GM19468 (cell line): ENCODE measurements around the gene PIGP.
"Not testable (repeated sequence)": the region's sequence is repeated elsewhere in the genome, so short reads cannot be mapped to it uniquely, and the experiment has no call there.

Experiments used
- ATAC-seq: cut with Tn5 transposase; IDR thresholded peaks from one replicate; pipeline ENCODE4 v1.9.1; 2021; ENCODE audit warnings: mild to moderate bottlenecking, moderate library complexity, moderate number of reproducible peaks; ENCODE audit not compliant: unreplicated experiment; ENCODE audit errors: extremely low read depth

PIGP gene

DNA sequence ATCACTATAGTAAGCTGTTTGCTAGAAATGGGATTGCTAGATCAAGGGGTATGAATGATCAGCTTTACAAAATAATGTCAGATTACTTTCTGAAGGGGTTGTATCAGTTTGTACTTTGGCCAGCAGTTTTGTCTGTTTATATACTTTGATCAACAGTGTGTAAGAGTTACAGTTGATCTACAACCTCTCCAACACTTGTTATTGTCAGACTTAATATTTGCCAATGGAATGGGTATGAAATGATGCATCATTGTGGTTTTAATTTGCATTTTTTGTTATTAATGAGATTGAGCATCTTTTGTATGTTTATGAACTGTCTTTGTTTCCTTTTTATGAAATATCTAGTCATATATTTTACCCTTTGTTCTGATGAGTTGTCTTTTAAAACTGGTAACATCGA, 4.5 kb upstream of the PIGP start:
- no peak for ATAC-seq

DNA sequence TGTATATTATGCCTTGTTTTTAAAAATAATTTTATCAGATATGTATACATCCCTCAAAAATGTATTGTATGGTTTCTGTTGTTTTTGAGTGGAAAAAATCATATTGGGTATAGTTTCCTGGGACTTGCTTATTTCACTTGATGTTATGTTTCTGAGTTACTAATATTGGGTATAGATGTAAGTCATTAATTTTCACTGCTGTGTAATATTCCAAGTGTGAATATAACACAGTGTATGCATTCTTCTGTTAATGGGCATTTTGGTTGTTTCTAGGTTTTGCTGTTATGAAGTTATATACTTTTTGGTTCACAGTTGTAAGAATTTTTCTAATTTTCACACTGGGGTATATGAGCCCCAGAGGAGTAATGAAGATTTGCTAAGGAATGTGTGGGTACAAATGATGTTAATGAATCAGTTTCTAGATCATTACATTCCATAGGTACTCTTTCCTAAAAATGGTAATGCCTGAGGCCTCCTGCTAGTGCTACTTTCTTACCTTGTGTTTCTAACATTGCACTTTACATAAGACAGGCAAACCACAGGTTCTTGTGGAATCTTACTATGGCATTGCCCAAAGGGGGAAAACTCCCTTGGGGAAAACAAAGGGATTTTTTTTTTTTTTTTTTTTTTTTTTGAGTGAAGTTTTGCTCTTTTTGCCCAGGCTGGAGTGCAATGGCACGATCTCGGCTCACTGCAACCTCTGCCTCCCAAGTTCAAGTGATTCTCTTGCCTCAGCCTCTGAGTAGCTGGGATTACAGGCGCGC, 3.4 kb upstream of the PIGP start:
- ATAC-seq: no peak

DNA sequence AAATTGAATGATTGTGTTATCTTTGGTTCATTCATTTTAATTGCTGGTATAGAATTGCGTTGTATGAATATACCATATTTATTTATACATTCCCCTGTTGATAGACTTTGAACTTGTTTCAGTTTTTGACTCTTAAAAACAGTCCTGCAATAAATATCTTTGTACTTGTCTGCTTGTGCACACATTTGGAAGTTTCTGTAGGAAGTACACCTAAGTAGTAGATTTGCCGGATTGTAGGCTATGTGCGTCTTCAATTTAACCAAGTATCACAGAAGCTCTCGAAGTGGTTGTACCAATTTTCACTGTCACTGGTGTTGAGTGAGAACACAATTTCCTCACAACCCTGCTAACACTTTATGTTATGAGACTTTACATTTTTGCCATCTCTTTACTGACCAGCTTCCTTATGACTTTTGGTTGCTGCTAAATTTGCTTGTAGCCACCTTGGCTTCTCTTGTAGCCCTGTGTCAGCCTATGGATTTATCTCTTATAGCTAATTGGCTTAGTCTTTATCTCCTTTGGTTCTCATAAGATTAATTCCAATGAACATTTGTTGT, 2.4 kb upstream of the PIGP start:
- ATAC-seq: no peak

DNA sequence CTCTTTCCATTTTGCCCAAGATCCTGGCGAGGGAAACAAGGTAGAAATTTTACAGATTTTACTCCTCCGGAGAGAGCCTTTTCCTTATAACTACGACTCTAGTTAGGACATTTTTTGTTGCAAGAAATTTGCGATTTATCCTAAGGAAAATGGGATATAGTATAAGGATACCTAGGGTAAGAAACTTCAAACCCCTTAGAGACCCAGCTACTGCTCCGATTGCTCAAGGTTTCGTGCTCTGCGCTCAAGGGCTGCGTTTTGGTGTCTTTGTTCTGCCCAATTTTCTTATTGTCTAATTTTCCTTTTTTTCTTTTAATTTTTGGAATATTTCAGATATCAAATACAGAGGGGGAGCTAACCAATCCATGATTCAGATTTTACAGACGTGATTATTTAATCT, 1.7 kb upstream of the PIGP start:
- no peak for ATAC-seq

DNA sequence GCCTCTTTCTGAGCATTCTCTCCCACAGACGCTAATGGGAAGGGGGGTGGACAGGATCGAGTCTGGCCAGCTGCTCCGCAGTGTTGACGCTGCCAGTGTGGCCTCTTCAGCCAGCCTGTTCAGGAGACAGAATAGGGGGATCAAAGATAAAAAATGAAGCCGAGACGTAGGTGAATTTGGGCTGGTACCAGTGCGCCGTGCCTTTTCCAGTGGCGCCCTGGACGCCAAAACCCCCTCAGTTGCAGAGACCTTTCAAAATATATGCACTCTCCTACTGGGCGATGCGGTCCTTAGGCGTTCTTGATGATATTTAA, 1.3 kb upstream of the PIGP start:
- ATAC-seq: no peak

DNA sequence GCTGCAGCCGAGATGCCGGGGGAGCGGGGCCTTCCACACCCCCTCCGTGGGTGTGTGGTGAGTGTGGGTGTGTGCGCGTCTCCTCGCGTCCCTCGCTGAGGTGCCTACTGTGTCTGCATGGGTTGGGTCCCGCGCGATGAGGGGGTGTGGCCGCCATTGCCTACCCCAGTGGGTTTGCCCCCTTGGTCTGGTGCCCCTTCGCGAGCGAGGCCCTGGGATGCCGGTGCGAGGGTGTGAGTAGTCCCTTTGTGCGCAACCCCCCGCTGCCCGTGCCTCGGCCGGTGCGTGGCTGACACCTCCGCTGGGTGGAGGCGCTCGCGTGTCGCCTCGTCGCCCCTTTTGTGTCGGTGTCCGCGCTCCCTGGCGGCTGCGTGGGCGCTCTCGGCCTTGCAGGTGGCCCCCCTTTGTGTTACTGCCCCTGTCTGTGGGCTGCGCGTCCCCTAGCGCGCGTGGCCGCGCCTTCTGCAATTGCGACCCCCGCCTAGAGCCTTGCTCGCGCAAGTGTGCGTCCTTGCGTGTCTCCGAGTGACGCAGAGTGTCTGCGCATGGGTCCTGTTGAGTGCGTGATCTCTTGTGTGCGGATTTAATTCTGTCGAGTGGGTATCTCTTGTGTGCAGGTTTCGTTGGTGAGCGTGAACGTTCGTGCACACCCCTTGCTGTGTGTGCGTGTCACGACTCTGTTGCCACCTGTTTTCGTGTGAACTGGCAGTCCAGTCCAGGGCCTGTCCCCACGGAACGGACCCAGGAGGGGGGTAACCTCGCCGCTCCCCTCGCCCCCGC, 736 bp upstream of the PIGP start:
- no peak for ATAC-seq

DNA sequence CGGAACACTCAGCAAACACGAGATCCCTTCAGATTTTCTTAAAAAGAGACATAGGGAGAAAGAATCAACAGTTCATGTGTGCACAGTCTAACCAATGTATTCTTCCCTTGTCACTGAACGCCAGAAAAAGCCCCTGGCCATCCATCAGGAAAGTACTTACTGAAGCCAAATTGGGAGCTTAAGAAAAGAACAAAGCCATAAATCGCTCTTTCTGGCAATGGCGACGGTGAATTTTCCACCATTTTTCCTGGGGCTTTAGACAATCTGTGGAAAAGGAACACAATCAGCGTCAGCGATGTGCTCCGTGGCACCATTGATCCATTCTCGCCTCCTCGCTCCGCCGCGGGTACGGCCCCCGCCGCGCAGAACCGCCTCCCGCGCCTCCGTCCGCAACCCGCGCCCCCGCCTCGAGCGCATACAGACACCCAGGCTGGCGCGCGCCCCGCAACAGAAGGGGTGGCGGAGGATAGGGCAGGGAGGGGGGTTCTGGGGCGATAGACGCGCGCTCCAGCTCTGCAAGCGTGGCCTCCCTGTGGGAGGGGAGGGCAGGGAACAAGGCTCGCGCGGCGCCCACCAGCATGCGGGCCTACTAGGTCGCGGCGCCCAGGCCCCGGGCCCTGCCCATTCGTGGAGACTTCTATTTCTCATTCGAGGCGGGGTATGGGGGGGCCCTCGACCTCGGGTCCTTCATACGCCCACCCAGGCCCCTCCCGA, 440 bp downstream of the PIGP start:
- ATAC-seq: no peak

DNA sequence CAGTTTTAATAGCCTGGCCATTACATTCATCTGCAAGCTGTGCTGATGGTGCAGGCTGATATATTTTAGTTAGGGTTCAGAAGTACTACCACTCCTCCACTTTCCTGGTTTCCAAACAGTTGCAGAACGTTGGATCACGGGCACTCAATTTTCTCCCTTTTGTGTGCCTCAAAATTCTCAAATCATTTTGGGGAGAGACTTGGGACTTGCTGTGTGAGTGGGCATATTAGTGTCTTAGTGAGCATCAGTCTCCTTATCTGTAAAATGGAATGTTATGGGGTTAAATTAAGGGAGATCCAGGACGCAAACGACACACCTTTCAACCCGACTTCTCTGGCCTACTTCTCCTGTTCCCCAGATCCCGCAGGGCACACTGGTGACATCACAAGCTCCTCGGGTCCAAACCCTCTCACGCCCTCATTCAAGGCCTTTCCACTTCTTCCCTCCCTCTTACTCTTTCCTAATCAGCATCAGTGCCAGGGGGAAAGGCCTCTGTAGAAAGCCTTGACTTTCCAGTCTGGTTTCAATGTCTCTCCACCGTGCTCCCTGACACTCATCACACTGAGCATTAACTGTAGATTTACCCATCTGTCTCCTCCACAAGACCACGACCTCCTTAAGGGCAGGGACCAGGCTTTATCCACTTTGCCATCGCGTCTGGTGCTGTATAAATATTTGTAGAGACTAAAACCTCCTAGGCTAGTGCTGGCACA, 1.2 kb downstream of the PIGP start:
- ATAC-seq: no peak

DNA sequence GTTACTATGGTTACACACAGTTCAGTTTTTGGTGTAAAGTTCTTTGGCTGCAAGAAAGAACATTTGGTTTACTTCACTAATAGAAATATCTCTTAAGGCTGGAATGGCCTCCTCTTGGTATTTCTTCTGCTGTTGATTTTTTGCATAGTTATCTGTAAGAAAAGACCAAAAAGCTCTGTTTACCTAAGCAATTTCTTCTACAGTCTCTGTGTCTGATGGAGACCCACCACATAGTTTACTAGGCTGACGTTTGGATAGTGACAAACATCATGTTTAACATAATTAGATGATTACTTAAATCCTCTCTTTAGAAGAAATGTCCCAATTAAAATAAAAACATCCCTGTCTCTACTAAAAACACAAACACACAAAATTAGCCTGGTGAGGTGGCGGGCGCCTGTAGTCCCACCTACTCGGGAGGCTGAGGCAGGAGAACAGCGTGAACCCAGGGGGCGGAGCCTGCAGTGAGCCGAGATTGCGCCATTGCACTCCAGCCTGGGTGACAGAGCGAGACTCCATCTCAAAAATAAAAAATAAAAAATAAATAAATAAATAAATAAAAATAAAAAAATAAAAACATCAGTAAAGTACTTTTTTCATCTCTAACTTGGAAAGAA, 7.2 kb downstream of the PIGP start:
- ATAC-seq: no peak

DNA sequence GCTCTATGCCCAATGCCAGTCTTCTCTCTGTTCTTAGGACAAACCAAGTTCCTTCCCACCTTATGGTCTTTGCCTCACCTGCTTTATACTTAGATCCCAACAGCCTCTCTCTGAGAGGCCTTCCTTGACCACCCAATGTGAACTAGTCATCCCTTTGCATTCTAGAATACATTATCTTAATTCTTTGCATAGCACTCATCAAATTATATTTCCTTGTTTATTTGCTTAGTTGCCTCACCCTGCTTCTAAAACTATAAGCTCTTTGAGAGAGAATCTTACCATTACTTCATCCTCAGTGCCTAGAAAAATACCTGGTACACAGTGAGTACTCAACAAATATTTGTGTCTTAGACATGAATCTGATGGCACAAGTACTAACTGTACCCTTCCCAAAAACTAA, 8.0 kb downstream of the PIGP start:
- ATAC-seq: no peak

DNA sequence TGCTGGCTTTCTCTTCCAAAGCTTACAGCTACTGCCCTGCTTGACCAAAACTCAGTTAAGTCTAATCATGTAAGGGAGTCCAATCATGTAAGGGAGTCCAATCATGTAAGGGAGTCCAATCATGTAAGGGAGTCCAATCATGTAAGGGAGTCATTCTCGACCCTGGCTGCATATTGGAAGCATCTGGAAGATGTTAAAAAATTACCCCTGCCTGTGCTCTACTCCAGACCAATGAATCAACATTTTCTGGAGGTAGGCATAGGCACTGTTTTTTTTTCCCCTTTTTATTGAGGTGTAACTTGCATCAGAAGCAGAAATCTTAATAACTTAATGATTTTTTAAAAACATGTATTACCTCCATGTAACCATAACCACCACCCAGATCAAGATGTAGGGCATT, 9.4 kb downstream of the PIGP start:
- ATAC-seq: no peak

DNA sequence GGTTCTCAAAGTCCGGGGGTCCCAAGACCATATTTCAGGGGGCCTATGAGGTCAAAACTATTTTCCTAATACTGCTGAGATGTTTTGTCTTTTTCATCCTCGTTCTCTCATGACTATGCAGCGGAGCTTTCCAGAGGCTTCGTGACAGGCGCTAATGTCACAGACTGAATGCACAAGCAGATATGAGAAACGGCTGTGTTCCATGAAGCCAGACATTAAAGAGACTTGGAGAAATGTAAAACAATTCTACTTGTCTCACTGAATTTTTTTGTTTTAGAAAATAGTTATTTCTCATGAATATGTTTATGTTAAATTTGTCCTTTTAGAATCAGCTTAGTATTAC, 10.3 kb downstream of the PIGP start:
- no peak for ATAC-seq

DNA sequence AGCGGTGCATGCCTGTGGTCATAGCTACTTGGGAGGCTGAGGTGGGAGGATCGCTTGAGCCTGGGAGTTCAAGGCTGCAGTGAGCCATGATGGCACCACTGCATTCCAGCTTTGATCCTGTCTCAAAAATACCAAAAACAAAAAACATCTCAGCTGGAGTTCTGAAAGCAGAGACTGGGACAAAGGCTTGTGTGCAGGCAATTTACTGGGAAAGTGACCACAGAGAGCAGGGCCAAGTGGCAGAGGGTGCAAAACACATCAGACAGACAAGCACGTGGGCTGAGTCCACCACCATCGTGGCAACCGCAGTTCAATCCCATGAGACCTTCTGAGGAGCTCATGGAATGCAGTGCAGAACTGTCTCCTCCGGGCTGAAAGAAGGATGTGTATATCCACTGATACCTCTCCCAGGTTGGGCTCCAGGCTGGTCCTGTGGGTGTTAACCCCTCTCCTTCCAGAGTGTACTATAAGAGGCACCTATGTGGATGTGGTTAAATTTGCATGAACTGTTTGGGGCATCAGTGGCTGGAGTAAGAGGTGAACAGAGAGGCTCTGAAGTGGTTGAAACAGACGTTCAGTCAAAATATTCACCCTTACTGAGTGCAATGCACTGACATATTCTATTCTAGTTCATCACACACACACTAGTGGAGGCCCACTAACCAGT, 10.8 kb downstream of the PIGP start:
- ATAC-seq: no peak

DNA sequence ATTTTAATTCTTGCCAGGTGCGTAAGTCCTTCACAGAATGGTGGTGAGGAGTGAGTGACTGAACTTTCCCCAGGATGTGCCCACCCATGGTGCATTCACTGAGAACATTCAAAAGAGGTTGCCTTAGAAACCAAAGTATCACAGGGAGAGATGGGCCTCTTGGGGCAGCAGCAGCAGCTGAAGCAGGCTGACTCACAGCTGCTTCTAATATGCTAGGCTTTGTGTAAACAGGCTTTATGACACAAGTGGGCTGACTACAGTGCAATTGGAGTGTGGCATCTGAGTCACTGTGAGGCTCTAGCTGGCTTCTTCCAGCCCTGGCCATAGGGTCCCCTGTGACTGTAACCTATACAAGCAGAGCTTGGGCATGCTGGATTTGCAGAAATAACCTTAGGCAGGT, 12.6 kb downstream of the PIGP start:
- ATAC-seq: no peak

DNA sequence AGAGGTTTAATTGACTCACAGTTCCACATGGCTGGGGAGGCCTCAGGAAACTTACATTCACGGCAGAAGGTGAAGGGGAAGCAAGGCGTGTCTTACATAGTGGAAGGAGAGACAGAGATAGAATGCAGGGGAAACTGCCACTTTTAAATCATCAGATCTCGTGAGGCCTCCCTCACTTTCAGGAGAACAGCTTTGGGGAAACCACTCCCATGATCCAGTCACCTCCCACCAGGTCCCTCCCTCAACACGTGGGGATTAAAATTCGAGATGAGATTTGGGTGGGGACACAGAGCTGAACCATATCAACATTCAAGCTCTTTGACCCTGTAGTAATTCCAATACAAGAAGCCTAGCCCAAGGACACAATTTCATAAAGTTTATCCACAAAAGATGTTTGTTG, 13.7 kb downstream of the PIGP start:
- no peak for ATAC-seq

DNA sequence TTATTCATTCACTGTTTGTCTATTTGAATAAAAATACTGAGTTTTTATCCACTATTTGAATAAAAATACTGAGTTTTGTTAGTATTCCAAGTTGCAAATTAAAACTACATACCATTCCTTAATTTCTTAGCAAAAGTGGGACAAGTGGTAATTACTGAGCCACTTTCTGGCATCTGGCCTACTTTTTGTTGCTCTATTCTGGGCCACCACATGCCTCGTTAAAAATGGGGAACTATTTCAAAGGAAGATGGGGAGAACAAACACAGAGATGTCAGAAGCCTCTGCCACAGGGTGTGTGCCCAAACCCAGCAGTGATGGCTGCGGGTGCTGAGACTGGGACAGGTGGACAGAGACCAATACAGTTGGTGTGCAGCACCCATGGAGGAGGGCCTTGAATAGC, 14.6 kb downstream of the PIGP start:
- ATAC-seq: no peak

DNA sequence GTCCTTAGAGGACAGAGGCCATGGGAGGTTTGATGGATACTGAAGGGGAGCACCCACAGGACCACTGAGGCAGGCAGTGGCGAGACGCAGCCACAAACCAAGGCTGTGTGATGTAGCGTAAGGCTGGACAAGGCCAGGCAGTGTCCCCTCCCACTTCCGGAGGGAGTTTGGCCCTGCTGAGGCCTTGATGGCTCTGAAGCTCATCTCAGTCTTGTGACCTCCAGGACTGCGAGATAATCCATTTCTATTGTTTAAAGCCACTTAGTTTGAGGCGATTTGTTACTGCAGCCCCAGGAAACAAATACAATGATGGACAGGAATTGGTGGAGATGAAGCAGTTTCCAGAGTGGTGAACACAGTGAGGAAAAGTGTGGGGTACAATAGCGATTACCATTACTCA, 15.3 kb downstream of the PIGP start:
- ATAC-seq: no peak

DNA sequence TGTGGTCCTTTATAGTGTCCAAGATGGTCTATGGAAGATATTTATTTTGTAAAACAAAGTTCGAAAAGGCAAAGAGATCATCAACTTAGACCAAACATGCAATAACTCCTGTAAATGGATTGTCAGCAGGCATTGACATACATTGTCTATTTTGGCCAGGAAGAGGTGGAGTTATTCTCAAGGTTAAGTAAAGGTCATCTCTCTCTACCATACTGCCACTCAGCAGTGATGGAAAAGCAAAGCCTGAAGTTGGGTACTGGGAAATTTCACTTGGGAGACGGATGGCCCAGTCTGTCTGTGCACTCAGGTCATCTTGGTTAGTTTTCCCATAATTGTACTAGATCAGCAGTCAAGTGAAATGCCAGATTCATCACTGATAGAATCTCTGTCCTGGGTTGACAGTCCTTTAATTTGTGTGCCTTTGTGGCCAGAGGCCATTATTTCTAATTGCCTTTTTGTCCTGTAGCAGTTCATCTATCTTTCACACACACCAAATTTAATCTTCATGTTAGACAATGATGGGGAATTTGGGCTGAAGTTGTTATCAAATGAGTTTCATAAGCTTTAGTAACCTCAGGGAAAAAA, 17.5 kb downstream of the PIGP start:
- no peak for ATAC-seq

DNA sequence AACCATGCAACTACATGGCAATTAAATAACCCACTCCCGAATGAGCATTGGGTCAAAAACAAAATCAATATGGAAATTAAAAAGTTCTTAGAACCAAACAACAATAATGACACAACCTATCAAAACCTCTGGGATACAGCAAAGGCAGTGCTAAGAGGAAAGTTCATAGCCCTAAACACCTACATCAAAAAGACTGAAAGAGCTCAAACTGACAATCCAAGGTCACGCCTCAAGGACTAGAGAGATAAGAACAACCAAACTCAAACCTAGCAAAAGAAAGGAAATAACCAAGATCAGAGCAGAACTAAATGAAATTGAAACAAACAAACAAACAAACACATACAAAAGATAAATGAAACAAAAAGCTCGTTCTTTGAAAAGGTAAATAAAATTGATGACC, 23.1 kb downstream of the PIGP start:
- not testable (repeated sequence) for ATAC-seq
